H1 (cell line): ENCODE measurements around the gene APMAP. TPM values are rescaled to one million over a fixed set of nuclear protein-coding genes. Genes with fewer than 3 reads are reported as not detected.

Experiments
- CTCF ChIA-PET: fragments of 300-600 bp; sonication (Branson Sonifier 250); formaldehyde crosslinking; loops from one replicate; lab custom pipeline; 2021; ENCODE audit not compliant: partially characterized antibody; lab: Charles Lee
- POLR2A ChIA-PET: fragments of 300-600 bp; sonication (Branson Sonifier 250); formaldehyde crosslinking; loops from one replicate; lab custom pipeline; 2021; ENCODE audit warnings: inconsistent platforms; ENCODE audit not compliant: partially characterized antibody; lab: Charles Lee
- DNase-seq, 2 experiments: peaks; one replicate each; pipeline versions ENCODE4 v3.0.0 to v3.0.0-alpha.2; 2010 to 2022; ENCODE audit warnings: low spot score in 2 of 2, low read depth in 1 of 2, mixed read lengths in 1 of 2
- FAIRE-seq: peaks from 2 replicates; lab custom pipeline; 2011; peaks lifted over from hg19 to GRCh38; lab: Jason Lieb, UNC
- H2AFZ ChIP-seq: 2 replicates; pipeline ENCODE4 v1.8.1; 2012; ENCODE audit warnings: low read length, inconsistent platforms
- H2AK5ac ChIP-seq: 2 replicates; pipeline ENCODE4 v1.6.1; 2013; ENCODE audit warnings: low read depth, low read length
- H2BK120ac ChIP-seq: replicated peaks from 2 replicates; pipeline ENCODE3; 2013; ENCODE audit warnings: low read depth, low read length, inconsistent platforms
- H2BK12ac ChIP-seq: 2 replicates; pipeline ENCODE4 v1.6.1; 2013; ENCODE audit warnings: low read depth, low read length
- H2BK15ac ChIP-seq: 2 replicates; pipeline ENCODE4 v1.6.1; 2013; ENCODE audit warnings: low read length
- H2BK20ac ChIP-seq: 2 replicates; pipeline ENCODE4 v1.6.1; 2013; ENCODE audit warnings: low read length
- H2BK5ac ChIP-seq: 2 replicates; pipeline ENCODE4 v1.6.1; 2013; ENCODE audit warnings: low read depth, low read length
- H3K14ac ChIP-seq: 2 replicates; pipeline ENCODE4 v1.6.1; 2013; ENCODE audit warnings: inconsistent platforms; ENCODE audit not compliant: insufficient read length
- H3K18ac ChIP-seq: 2 replicates; pipeline ENCODE4 v1.6.1; 2013; ENCODE audit warnings: low read length; ENCODE audit errors: extremely low read depth
- H3K23ac ChIP-seq: 2 replicates; pipeline ENCODE4 v1.6.1; 2013; ENCODE audit warnings: inconsistent platforms; ENCODE audit not compliant: insufficient read length
- H3K23me2 ChIP-seq: 2 replicates; pipeline ENCODE4 v1.6.1; 2013; ENCODE audit warnings: low read depth, low read length
- H3K27ac ChIP-seq: 2 replicates; pipeline ENCODE4 v1.6.1; 2011; ENCODE audit warnings: low read depth, low read length, inconsistent platforms
- H3K27me3 ChIP-seq, 4 experiments: replicated peaks in 1 of 4; 1 replicate in 1 of 4; 2 replicates in 3 of 4; pipeline versions ENCODE4 v1.6.1 to v1.8.1; 2011 to 2013; ENCODE audit warnings: low read length in 3 of 4, mild to moderate bottlenecking in 3 of 4, inconsistent platforms in 2 of 4, mixed read lengths in 2 of 4, moderate library complexity in 1 of 4; ENCODE audit not compliant: control insufficient read depth in 3 of 4, insufficient read depth in 3 of 4; ENCODE audit errors: extremely low read depth in 1 of 4
- H3K36me3 ChIP-seq, 4 experiments: 2 replicates each; pipeline versions ENCODE4 v1.6.1 to v1.8.1; 2011 to 2013; ENCODE audit warnings: mild to moderate bottlenecking in 4 of 4, low read length in 3 of 4, moderate library complexity in 2 of 4, control low read depth in 1 of 4, inconsistent platforms in 1 of 4; ENCODE audit not compliant: insufficient read depth in 4 of 4, control insufficient read depth in 2 of 4
- H3K4ac ChIP-seq: replicated peaks from 2 replicates; pipeline ENCODE3; 2013; ENCODE audit warnings: low read length, low read depth, mixed read lengths, inconsistent platforms; ENCODE audit not compliant: insufficient read length
- H3K4me1 ChIP-seq, 4 experiments: replicated peaks in 1 of 4; 1 replicate in 1 of 4; 2 replicates in 3 of 4; pipeline versions ENCODE4 v1.6.1 to v1.8.1; 2011 to 2013; ENCODE audit warnings: low read length in 3 of 4, inconsistent platforms in 2 of 4, mixed read lengths in 1 of 4; ENCODE audit not compliant: insufficient read depth in 4 of 4, control insufficient read depth in 3 of 4
- H3K4me2 ChIP-seq, 2 experiments: 2 replicates each; pipeline versions ENCODE4 v1.6.1 to v1.8.1; 2011 to 2013; ENCODE audit warnings: low read depth in 2 of 2, low read length in 2 of 2, control low read depth in 1 of 2, inconsistent platforms in 1 of 2, mild to moderate bottlenecking in 1 of 2; ENCODE audit not compliant: insufficient read depth in 1 of 2
- H3K4me3 ChIP-seq, 4 experiments: fragments of 200-600, 300-600 bp in 1 of 4; sonication (generic), shearing (Covaris generic), sonication (Bioruptor Twin) in 1 of 4; 2 replicates each; pipeline versions ENCODE4 v1.5.1 to v1.8.1; 2011 to 2016; ENCODE audit warnings: low read length in 4 of 4, low read depth in 3 of 4, control low read depth in 2 of 4, inconsistent platforms in 2 of 4, mild to moderate bottlenecking in 2 of 4, mixed read lengths in 1 of 4, moderate library complexity in 1 of 4; ENCODE audit not compliant: insufficient read depth in 2 of 4; ENCODE audit errors: extremely low read depth in 1 of 4
- H3K56ac ChIP-seq: replicated peaks from 2 replicates; pipeline ENCODE3; 2013; ENCODE audit warnings: low read depth, mild to moderate bottlenecking, mixed read lengths, low read length, inconsistent platforms; ENCODE audit not compliant: insufficient read length
- H3K79me1 ChIP-seq: 2 replicates; pipeline ENCODE4 v1.6.1; 2013; ENCODE audit warnings: low read depth, low read length, control low read depth
- H3K79me2 ChIP-seq, 2 experiments: 2 replicates each; pipeline versions ENCODE4 v1.6.1 to v1.8.1; 2012 to 2013; ENCODE audit warnings: low read length in 2 of 2, mild to moderate bottlenecking in 2 of 2, inconsistent platforms in 1 of 2; ENCODE audit not compliant: insufficient read depth in 2 of 2, control insufficient read depth in 1 of 2
- H3K9ac ChIP-seq, 4 experiments: replicated peaks in 1 of 4; 1 replicate in 1 of 4; 2 replicates in 3 of 4; pipeline versions ENCODE4 v1.6.1 to v1.8.1; 2011 to 2013; ENCODE audit warnings: low read depth in 3 of 4, low read length in 3 of 4, control low read depth in 2 of 4, mild to moderate bottlenecking in 2 of 4, moderate library complexity in 2 of 4, inconsistent platforms in 1 of 4; ENCODE audit errors: extremely low read depth in 1 of 4
- H3K9me3 ChIP-seq, 2 experiments: 2 replicates each; pipeline versions ENCODE4 v1.6.1 to v1.8.1; 2012 to 2013; ENCODE audit warnings: mild to moderate bottlenecking in 2 of 2, moderate library complexity in 2 of 2, control low read depth in 1 of 2, inconsistent platforms in 1 of 2, low read depth in 1 of 2, low read length in 1 of 2, mixed read lengths in 1 of 2; ENCODE audit not compliant: insufficient read depth in 2 of 2
- H4K20me1 ChIP-seq, 2 experiments: replicated peaks in 1 of 2; 2 replicates each; pipeline versions ENCODE3 to v1.8.1; 2011 to 2013; ENCODE audit warnings: inconsistent platforms in 2 of 2, low read length in 2 of 2, mild to moderate bottlenecking in 1 of 2; ENCODE audit not compliant: insufficient read depth in 2 of 2, control insufficient read depth in 1 of 2
- H4K5ac ChIP-seq: 2 replicates; pipeline ENCODE4 v1.6.1; 2013; ENCODE audit warnings: low read length, low read depth, mixed read lengths, inconsistent platforms; ENCODE audit not compliant: insufficient read length
- H4K8ac ChIP-seq: 2 replicates; pipeline ENCODE4 v1.8.0; 2013; ENCODE audit warnings: mild to moderate bottlenecking, moderate library complexity, low read length, inconsistent platforms; ENCODE audit not compliant: insufficient read depth; ENCODE audit errors: extremely low read depth
- H4K91ac ChIP-seq: replicated peaks from 2 replicates; pipeline ENCODE3; 2013; ENCODE audit warnings: low read length, mixed read lengths, inconsistent platforms; ENCODE audit not compliant: insufficient read length
- ATF2 ChIP-seq: IDR thresholded peaks from 2 replicates; pipeline ENCODE4 v1.6.1; 2012; ENCODE audit warnings: low read length, inconsistent platforms
- CHD1 ChIP-seq: IDR thresholded peaks from 2 replicates; pipeline ENCODE4 v1.6.1; 2012; ENCODE audit warnings: low read depth, low read length, improper control_type of control experiment
- CTBP2 ChIP-seq: IDR thresholded peaks from 2 replicates; pipeline ENCODE4 v1.7.0; 2011; ENCODE audit warnings: borderline replicate concordance, mild to moderate bottlenecking, moderate library complexity, mixed read lengths, low read length; ENCODE audit not compliant: insufficient read depth, insufficient read length
- GTF2F1 ChIP-seq: IDR thresholded peaks from 2 replicates; pipeline ENCODE4 v1.6.1; 2012; ENCODE audit warnings: low read depth, low read length, improper control_type of control experiment, borderline replicate concordance
- NANOG ChIP-seq: IDR thresholded peaks from 2 replicates; pipeline ENCODE4 v1.6.1; 2011; ENCODE audit warnings: low read length, low read depth, mild to moderate bottlenecking, inconsistent platforms; ENCODE audit not compliant: insufficient read depth, poor library complexity, severe bottlenecking
- NRF1 ChIP-seq: IDR thresholded peaks from 2 replicates; pipeline ENCODE4 v1.6.1; 2011; ENCODE audit warnings: mild to moderate bottlenecking, low read depth, low read length, improper control_type of control experiment
- RAD21 ChIP-seq, 2 experiments: IDR thresholded peaks in 1 of 2; conservative IDR thresholded peaks in 1 of 2; 2 replicates each; pipeline ENCODE4 v1.6.1; 2011; ENCODE audit warnings: low read depth in 2 of 2, low read length in 2 of 2, improper control_type of control experiment in 1 of 2, inconsistent platforms in 1 of 2, mild to moderate bottlenecking in 1 of 2, moderate library complexity in 1 of 2
- RFX5 ChIP-seq: IDR thresholded peaks from 2 replicates; pipeline ENCODE4 v1.6.1; 2011; ENCODE audit warnings: low read depth, low read length, improper control_type of control experiment, borderline replicate concordance
- SIRT6 ChIP-seq: IDR thresholded peaks from one replicate; pipeline ENCODE4 v1.7.1; 2012; ENCODE audit warnings: low read length, inconsistent platforms
- SP1 ChIP-seq: IDR thresholded peaks from 2 replicates; pipeline ENCODE4 v1.6.1; 2011; ENCODE audit warnings: low read depth, low read length
- TBP ChIP-seq: IDR thresholded peaks from 2 replicates; pipeline ENCODE4 v1.6.1; 2011; ENCODE audit warnings: low read depth, low read length, improper control_type of control experiment
- TEAD4 ChIP-seq: IDR thresholded peaks from 2 replicates; pipeline ENCODE4 v1.6.1; 2012; ENCODE audit warnings: low read depth, low read length, inconsistent platforms, mixed read lengths
- WGBS, 2 experiments: shearing (Covaris generic) in 1 of 2; methylation state at CpG; one replicate each; pipeline versions ENCODE4 v1.1.6 to v1.1.7; 2013 to 2015; ENCODE audit warnings: low lambda C conversion rate in 2 of 2, mixed read lengths in 2 of 2, inconsistent platforms in 1 of 2, low coverage in 1 of 2, missing lambda C conversion rate in 1 of 2; ENCODE audit not compliant: insufficient replicate concordance in 2 of 2, insufficient coverage in 1 of 2, insufficient read length in 1 of 2; ENCODE audit errors: extremely low coverage in 1 of 2, missing lambda C conversion rate in 1 of 2; 5-methylcytosine and 5-hydroxymethylcytosine counted together
- polyA plus RNA-seq, 7 experiments: library from polyadenylated mRNA; depleted of rRNA in 3 of 7; stranded (reverse) in 5 of 7; unstranded in 2 of 7; fragments of >200 nt in 5 of 7; fragments of 200-250 nt in 2 of 7; gene quantifications; 1 replicate in 5 of 7; 2 replicates in 1 of 7; 4 replicates in 1 of 7; pipeline versions ENCODE4 v1.2.1 to v1.2.3, GENCODE V29; 2011 to 2013; ENCODE audit warnings: missing spikeins in 2 of 7, mixed read lengths in 2 of 7
- total RNA-seq: library from RNA; stranded (reverse); fragmentation: NEBNext Ultra II Directional; extraction: Animal tissue kit (Norgen Biotek cat#: 25700); gene quantifications from 2 replicates; pipeline ENCODE4 v1.2.1, GENCODE V29; 2021

APMAP gene
- total and polyA plus RNA-seq, 2 of the 8 experiments (the other 6 are each of a cell fraction or from before 2014, with no cell fraction given), result 31.3 to 66.0 TPM

GRCh38 chr20:25025986-25026605 lies 33.5 kb upstream of the APMAP start:
- Histone ChIP-seq H4K8ac (no peak overlapping the region), H3K36me3 (no peaks in the 10 kb centered on the region), H3K4me2 (no peak overlapping the region), H3K27ac (no peak overlapping the region), H2BK5ac (no peak overlapping the region), H2BK12ac (no peak overlapping the region), H3K18ac (no peak overlapping the region), H2AFZ (no peak overlapping the region), H4K91ac (no peak overlapping the region), H3K9me3 (no peaks in the 10 kb centered on the region), H2AK5ac (no peak overlapping the region), H3K79me2 (no peaks in the 10 kb centered on the region), H2BK15ac (no peak overlapping the region), H3K4ac (no peak overlapping the region), H3K23ac (no peak overlapping the region), H3K9ac (no peak overlapping the region), H3K14ac (no peak overlapping the region), H3K4me3 (no peak overlapping the region), H2BK120ac (no peak overlapping the region), H3K4me1 (no peaks in the 10 kb centered on the region), H4K5ac (no peak overlapping the region), H3K79me1 (no peaks in the 10 kb centered on the region), H3K27me3 (no peaks in the 10 kb centered on the region), H3K56ac (no peak overlapping the region), H4K20me1 (no peaks in the 10 kb centered on the region), H2BK20ac (no peak overlapping the region), H3K23me2 (no peaks in the 10 kb centered on the region)
- ChIA-PET CTCF (interaction anchor here (1.4 kb wide), 1 partner anchor 39 kb away, joined by 3 read pairs; no protein-coding TSS in a partner anchor), POLR2A (no interaction called here)
- 93% methylated on average over 4 of the region's 4 CpGs; no CpG with 5 or more reads in 1 of the 2 experiments for WGBS, 2 experiments
- no peak for FAIRE-seq
- DNase-seq, result no peak
- TF ChIP-seq TBP (no peak), RAD21 (IDR thresholded peaks at IDR 0.05 in 1 of 2, conservative IDR thresholded peaks at IDR 0.05 in 1 of 2; ENCODE audit: low read depth in 2 of 2, low read length in 2 of 2) (no peak), NANOG (no peak), ATF2 (no peak), SP1 (no peak), SIRT6 (no peak), CTBP2 (no peak), TEAD4 (no peak), CHD1 (no peak), NRF1 (no peak), GTF2F1 (no peak), RFX5 (no peak)
